IPS-18a (cell line): ENCODE measurements around the gene NLK.

ENCODE experiments used
- H3K27ac ChIP-seq: one replicate; pipeline ENCODE4 v1.5.1; 2013; ENCODE audit warnings: low read length
- H3K27me3 ChIP-seq: one replicate; pipeline ENCODE4 v1.6.1; 2013; ENCODE audit warnings: mild to moderate bottlenecking, low read length; ENCODE audit not compliant: control insufficient read depth, insufficient read depth
- H3K36me3 ChIP-seq: one replicate; pipeline ENCODE4 v1.6.1; 2013; ENCODE audit warnings: low read depth, low read length; ENCODE audit not compliant: control insufficient read depth
- H3K4me1 ChIP-seq: one replicate; pipeline ENCODE4 v1.6.1; 2013; ENCODE audit warnings: low read depth, low read length; ENCODE audit not compliant: control insufficient read depth
- H3K4me3 ChIP-seq: one replicate; pipeline ENCODE4 v1.5.1; 2013; ENCODE audit warnings: low read length
- H3K9ac ChIP-seq: one replicate; pipeline ENCODE4 v1.6.1; 2013; ENCODE audit warnings: mild to moderate bottlenecking, low read length, moderate library complexity
- H3K9me3 ChIP-seq: one replicate; pipeline ENCODE4 v1.6.1; 2013; ENCODE audit warnings: low read depth, low read length; ENCODE audit not compliant: control insufficient read depth

NLK gene

DNA sequence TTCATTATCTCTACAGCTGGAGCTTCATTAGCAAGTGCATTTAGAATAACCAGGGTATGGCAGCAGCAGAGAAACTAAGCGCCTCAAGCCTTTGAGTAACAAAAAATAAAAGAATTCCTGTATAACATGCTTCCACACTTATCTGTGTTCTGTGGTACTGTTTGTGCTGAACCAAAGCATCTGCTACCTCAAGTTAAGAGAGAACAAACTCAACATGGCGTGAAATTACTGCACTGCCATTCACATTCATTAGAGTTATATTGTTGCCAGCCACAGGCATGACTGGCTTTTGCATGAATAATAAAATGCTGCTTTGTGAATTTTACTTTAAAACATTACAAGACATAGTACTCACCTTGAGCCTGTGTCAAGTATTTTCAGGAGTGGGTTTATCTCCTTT, 76.6 kb downstream of the NLK start:
- H3K27ac ChIP-seq: no peak overlapping the region
- no peaks in the 10 kb centered on the region for H3K27me3 ChIP-seq
- no peaks in the 10 kb centered on the region for H3K9me3 ChIP-seq
- peaks cover 3% of the 10 kb centered on the region for H3K36me3 ChIP-seq
- H3K4me1 ChIP-seq: peaks cover 11% of the 10 kb centered on the region
- H3K9ac ChIP-seq: peak overlapping the region; percentile 5
- no peak overlapping the region for H3K4me3 ChIP-seq

DNA sequence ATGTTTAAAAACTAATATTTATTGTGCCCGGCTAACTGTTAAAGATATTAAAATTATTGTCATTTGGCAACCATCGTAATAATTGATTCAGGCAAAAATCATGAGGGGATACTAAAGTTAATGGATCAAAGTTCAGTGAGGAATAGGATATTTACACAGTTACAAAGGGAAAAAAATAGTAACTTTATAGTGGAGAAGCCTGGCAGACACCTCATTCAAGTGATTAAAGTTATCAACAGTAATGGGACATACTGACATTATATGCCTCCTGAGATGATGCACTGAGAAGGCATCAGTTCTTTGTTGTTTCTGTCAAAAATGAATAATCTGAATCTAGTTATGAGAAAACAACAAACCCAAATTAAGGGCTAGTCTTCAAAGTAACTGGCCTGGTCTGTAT, 77.1 kb downstream of the NLK start:
- Histone ChIP-seq H3K36me3 (peaks cover 7% of the 10 kb centered on the region), H3K9me3 (no peaks in the 10 kb centered on the region), H3K27ac (no peak overlapping the region), H3K9ac (no peak overlapping the region), H3K27me3 (no peaks in the 10 kb centered on the region), H3K4me1 (peaks cover 7% of the 10 kb centered on the region), H3K4me3 (no peak overlapping the region)

DNA sequence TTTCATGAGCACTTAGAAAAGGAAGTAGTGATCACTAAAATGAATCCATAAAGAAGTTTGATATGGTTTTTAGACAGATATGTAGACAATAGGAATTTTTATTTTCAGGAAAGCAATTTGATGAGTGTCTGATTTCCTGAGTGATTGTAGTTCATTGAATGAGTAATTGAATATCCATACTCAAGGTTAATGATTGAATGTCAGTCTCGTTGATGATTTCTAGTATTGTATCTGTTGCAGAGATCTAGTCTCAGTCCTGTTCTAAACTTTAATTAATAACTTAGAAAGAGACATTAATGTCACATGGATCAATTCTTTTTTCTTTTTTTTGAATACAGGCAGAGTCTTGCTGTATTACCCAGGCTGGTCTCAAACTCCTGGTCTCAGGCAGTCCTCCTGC, 78.3 kb downstream of the NLK start:
- Histone ChIP-seq H3K27ac (no peak overlapping the region), H3K27me3 (no peaks in the 10 kb centered on the region), H3K4me1 (no peaks in the 10 kb centered on the region), H3K4me3 (no peak overlapping the region), H3K36me3 (peaks cover 7% of the 10 kb centered on the region), H3K9me3 (no peaks in the 10 kb centered on the region), H3K9ac (no peak overlapping the region)

DNA sequence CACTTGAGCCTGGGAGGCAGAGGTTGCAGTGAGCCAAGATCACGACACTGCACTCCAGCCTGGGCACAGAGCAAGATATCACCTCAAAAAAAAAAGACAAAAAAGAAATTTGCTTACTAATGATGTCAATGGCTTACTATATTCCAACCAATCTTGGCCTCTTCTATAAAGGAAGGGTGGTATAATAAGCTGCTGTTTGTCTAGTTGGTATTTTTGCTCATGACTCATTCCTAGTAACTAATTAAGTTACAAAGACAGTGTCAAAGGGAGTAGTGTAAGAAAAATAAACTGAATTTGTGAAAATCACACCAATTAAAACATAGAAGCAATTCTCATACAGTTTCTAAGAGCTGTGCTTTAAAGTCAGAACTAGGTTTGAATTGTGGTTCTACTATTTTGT, 82.5 kb downstream of the NLK start:
- H3K27me3 ChIP-seq: no peaks in the 10 kb centered on the region
- no peaks in the 10 kb centered on the region for H3K9me3 ChIP-seq
- H3K9ac ChIP-seq: no peak overlapping the region
- H3K4me3 ChIP-seq: no peak overlapping the region
- H3K36me3 ChIP-seq: peaks cover 13% of the 10 kb centered on the region
- no peak overlapping the region for H3K27ac ChIP-seq
- H3K4me1 ChIP-seq: no peaks in the 10 kb centered on the region

DNA sequence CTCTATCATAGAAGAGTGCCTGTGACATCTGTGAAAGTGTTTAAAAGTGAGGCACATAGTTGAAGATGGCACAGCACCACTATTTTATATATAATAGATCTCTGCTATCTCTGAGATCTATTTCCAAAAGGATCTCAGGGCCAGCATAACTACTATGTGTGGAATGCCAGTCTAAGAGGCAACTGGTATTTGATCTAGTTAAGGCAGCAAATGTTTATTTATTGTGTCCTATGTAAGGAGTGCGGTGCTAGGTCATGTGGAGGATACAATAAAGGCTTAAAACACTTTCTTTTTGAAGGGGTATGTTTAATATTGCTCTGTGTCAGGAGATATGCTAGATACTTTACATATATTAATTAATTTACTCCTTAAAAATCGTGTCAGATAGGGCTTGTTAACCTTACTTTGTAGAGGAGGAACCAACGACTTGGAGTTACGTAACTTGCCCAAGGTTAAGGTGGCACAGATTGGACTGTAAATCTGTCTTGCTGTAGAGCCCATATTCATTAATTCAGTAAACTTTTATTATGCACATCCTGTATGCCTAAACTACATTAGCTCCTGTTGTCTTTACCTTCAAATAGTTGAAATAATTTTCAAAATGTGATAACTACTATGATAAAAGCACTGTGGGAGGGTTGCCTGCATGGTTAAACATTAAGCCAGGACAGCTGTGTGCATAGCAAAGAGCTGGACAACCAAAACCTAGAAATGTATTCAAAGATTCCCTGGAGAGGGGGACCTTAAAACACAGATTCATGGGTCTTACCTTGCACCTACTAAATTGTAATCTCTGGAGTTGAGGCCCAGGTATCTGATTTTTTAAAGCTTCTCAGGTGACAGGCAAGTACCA, 83.3 kb downstream of the NLK start:
- no peak overlapping the region for H3K4me3 ChIP-seq
- H3K36me3 ChIP-seq: peaks cover 13% of the 10 kb centered on the region
- no peaks in the 10 kb centered on the region for H3K9me3 ChIP-seq
- no peak overlapping the region for H3K9ac ChIP-seq
- H3K4me1 ChIP-seq: no peaks in the 10 kb centered on the region
- no peak overlapping the region for H3K27ac ChIP-seq
- H3K27me3 ChIP-seq: no peaks in the 10 kb centered on the region

DNA sequence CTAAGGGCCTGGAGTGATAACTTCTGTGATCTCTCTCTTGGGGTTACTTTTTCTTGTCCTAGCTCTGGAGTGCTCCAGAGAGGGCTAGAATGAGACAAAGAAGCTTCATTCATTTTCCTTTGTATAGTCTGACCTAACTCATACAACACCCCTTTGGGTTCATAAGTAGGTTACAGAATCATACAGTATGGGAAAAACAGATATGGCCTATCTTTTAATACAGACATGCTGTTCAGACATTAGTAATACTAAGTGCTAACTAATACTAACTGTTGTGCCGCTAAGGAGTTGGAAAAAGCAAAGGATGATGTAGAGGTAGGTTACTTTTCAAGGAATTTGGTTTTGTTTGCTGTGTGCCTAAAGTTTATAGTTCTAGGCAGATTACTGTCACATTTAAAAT, 84.7 kb downstream of the NLK start:
- no peak overlapping the region for H3K4me3 ChIP-seq
- no peaks in the 10 kb centered on the region for H3K4me1 ChIP-seq
- H3K27me3 ChIP-seq: no peaks in the 10 kb centered on the region
- H3K9me3 ChIP-seq: no peaks in the 10 kb centered on the region
- no peak overlapping the region for H3K9ac ChIP-seq
- peaks cover 13% of the 10 kb centered on the region for H3K36me3 ChIP-seq
- no peak overlapping the region for H3K27ac ChIP-seq

DNA sequence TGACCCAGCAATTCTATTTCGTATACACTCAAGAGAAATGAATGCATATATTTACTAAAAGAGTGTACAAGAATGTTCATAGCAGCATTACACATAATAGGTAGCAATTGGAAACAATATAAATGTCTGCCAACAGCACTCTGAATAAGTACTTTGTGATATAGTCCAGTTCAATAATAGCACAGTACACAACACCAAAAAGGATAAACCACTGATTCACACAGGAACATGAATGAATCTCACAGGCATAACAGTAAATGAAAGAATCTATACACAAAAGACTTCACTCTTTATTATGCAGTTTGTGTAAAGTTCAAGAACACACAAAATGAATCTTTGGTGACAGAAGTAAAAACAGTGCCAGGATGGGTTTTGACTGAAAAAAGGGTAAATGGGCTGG, 86.3 kb downstream of the NLK start:
- H3K9me3 ChIP-seq: no peaks in the 10 kb centered on the region
- H3K27ac ChIP-seq: no peak overlapping the region
- no peaks in the 10 kb centered on the region for H3K27me3 ChIP-seq
- H3K4me1 ChIP-seq: no peaks in the 10 kb centered on the region
- H3K9ac ChIP-seq: no peak overlapping the region
- H3K36me3 ChIP-seq: peaks cover 20% of the 10 kb centered on the region
- H3K4me3 ChIP-seq: no peak overlapping the region

DNA sequence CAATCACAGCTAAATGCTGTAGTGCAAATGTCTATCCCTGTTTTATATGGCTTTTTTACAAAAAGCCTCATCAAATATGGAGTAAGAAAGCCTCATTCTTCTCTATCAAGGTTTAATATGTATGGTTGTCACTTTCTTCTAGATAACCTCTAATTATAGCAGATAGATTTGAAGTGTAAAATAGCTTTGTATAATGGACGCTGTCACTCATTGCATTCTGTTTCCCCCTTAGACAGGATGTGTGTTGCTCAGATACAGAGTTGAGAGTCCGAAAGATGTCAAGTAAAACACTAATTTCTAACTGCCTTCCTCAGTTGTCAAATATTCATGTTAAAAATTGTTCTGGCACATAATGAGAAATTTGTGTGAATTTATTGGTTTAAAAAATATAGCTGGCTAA, 88.0 kb downstream of the NLK start:
- Histone ChIP-seq H3K27ac (no peak overlapping the region), H3K36me3 (peaks cover 16% of the 10 kb centered on the region), H3K4me3 (no peak overlapping the region), H3K27me3 (no peaks in the 10 kb centered on the region), H3K9ac (no peak overlapping the region), H3K9me3 (no peaks in the 10 kb centered on the region), H3K4me1 (no peaks in the 10 kb centered on the region)

DNA sequence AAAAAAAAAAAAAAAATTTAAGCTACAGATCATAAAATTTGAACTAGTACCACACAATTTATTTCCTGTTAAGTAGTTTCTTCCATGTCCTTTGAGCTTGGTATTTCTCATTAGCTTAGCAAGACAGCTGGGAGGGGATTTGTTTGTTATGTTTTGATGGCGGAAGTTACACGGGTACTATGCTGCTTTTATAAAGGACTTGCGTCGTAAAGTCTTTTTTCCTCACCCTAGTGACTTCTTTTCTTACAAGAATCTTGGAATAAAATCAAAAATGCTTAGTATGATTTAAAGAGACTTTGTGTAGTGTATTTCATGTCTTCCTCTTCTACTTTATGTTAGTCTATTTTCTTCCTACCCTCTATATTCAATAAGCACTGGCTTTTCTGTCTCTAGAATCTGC, 89.1 kb downstream of the NLK start:
- H3K9ac ChIP-seq: no peak overlapping the region
- peaks cover 16% of the 10 kb centered on the region for H3K36me3 ChIP-seq
- H3K27ac ChIP-seq: no peak overlapping the region
- H3K9me3 ChIP-seq: no peaks in the 10 kb centered on the region
- H3K27me3 ChIP-seq: no peaks in the 10 kb centered on the region
- no peaks in the 10 kb centered on the region for H3K4me1 ChIP-seq
- no peak overlapping the region for H3K4me3 ChIP-seq

DNA sequence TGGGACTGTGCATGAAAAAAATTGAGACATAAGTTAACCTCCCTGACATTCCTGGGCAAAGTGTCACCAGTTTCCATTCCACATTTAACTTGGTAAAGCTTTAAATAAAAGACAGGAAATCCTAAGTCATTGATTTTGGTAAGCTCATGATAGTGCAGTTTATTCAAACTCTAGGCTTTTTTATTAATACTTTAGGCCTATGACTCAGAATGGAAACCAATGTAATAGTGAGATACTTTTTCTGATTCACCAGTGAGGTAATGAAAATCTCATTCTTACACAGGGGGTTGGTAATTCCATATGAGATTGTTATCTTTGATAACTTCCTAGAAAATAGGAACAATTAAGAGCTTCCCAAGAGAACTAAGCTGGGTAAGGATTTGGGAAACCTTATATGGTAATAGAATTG, 91.1 kb downstream of the NLK start:
- Histone ChIP-seq H3K27me3 (no peaks in the 10 kb centered on the region), H3K36me3 (peaks cover 10% of the 10 kb centered on the region), H3K9me3 (no peaks in the 10 kb centered on the region), H3K9ac (no peak overlapping the region), H3K27ac (no peak overlapping the region), H3K4me3 (no peak overlapping the region), H3K4me1 (no peaks in the 10 kb centered on the region)

DNA sequence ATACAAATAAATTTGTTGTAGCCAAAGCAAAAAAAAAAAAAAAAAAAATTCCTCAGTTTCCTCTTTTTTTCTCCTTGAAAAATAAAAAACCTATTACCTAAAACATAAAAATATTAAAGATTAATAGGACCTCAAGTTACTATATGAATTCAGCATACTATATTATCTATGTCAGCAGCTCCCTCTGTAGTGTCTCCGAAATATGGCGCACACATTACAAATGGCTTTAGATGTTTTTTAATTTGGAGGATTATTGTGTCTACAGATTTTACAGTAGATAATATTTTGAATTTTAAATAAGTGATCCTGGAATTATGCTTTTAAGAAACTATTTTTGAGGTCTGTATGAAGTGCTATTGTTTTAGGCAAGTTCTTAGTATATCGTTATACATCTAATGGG, 94.4 kb downstream of the NLK start:
- Histone ChIP-seq H3K27ac (no peak overlapping the region), H3K36me3 (peaks cover 10% of the 10 kb centered on the region), H3K4me3 (no peak overlapping the region), H3K9ac (no peak overlapping the region), H3K27me3 (no peaks in the 10 kb centered on the region), H3K9me3 (no peaks in the 10 kb centered on the region), H3K4me1 (no peaks in the 10 kb centered on the region)

DNA sequence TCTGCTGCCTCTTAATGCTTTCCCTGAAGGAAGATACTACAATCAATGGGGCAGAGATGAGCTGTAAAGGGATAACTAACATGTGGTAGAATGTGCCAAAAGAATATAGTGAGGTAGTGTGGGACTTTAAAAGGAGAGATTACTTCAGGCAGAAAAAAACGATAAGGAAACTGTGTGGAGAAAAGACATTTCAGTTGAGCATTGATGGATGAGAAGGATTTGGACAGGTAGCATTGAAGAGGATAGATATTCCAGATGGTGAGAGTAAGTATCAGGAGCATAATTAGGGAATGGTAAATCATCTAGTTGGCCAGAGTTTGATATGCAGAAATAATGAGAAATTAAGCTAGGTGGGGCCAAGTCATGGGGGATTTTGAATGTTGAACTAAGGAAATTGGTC, 97.3 kb downstream of the NLK start:
- no peaks in the 10 kb centered on the region for H3K27me3 ChIP-seq
- no peak overlapping the region for H3K9ac ChIP-seq
- no peaks in the 10 kb centered on the region for H3K4me1 ChIP-seq
- H3K9me3 ChIP-seq: no peaks in the 10 kb centered on the region
- H3K4me3 ChIP-seq: no peak overlapping the region
- no peaks in the 10 kb centered on the region for H3K36me3 ChIP-seq
- no peak overlapping the region for H3K27ac ChIP-seq
